BE2C (cell line): Measurements from ENCODE around the gene ZSWIM5.
"Not testable (repeated sequence)": the region's sequence is repeated elsewhere in the genome, so short reads cannot be mapped to it uniquely, and the experiment has no call there.

Experiments used
- DNase-seq: peaks from one replicate; pipeline ENCODE4 v3.0.0-alpha.2; 2020
- H3K27me3 ChIP-seq: fragments of 250-450 bp; sonication (Bioruptor Pico); 2 replicates; pipeline ENCODE4 v1.5.1; 2020; ENCODE audit warnings: mild to moderate bottlenecking
- H3K36me3 ChIP-seq: fragments of 250-450 bp; sonication (Bioruptor Pico); 2 replicates; pipeline ENCODE4 v1.5.1; 2020; ENCODE audit warnings: mild to moderate bottlenecking
- H3K4me1 ChIP-seq: fragments of 250-450 bp; sonication (Bioruptor Pico); 2 replicates; pipeline ENCODE4 v1.5.1; 2020
- H3K4me3 ChIP-seq: 2 replicates; pipeline ENCODE4 v1.5.1; 2011; ENCODE audit warnings: low read depth, low read length
- H3K9me3 ChIP-seq: fragments of 250-450 bp; sonication (Bioruptor Pico); 2 replicates; pipeline ENCODE4 v1.5.1; 2020
- CTCF ChIP-seq: IDR thresholded peaks from 2 replicates; pipeline ENCODE4 v1.5.1; 2012; ENCODE audit warnings: mild to moderate bottlenecking, low read depth, low read length

Gene ZSWIM5

GRCh38 chr1:45196863-45197262, 9.5 kb downstream of the ZSWIM5 start:
- Histone ChIP-seq H3K36me3 (no peaks in the 10 kb centered on the region), H3K27me3 (no peaks in the 10 kb centered on the region), H3K9me3 (no peaks in the 10 kb centered on the region), H3K4me1 (no peaks in the 10 kb centered on the region), H3K4me3 (no peak overlapping the region)
- no peak for DNase-seq
- no peak for TF ChIP-seq CTCF

DNA sequence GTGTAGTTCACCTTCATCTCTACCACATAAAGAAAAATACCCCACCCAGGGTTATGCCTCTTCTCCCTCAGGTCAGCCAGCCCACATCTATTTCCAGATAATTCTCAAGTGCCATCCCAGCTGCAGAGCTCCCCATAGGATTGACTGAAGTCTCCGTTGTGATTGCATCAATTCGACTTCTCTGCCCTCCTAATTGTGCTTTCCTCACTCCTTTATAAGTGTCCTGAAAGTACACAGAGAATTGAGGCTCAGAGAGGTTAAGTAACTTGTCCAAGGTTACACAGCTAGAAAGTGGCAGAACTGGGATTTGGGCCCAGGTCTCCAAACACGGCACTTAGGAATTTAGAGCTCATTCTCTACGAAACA, 15.0 kb downstream of the ZSWIM5 start:
- Histone ChIP-seq H3K27me3 (no peaks in the 10 kb centered on the region), H3K4me3 (no peak overlapping the region), H3K4me1 (no peaks in the 10 kb centered on the region), H3K36me3 (no peaks in the 10 kb centered on the region), H3K9me3 (no peaks in the 10 kb centered on the region)
- TF ChIP-seq CTCF: no peak
- DNase-seq: no peak

GRCh38 chr1:45187725-45188124, 18.7 kb downstream of the ZSWIM5 start:
- DNase-seq: no peak
- H3K9me3 ChIP-seq: no peaks in the 10 kb centered on the region
- TF ChIP-seq CTCF: no peak
- H3K4me1 ChIP-seq: no peaks in the 10 kb centered on the region
- no peaks in the 10 kb centered on the region for H3K36me3 ChIP-seq
- H3K4me3 ChIP-seq: no peak overlapping the region
- H3K27me3 ChIP-seq: no peaks in the 10 kb centered on the region

DNA sequence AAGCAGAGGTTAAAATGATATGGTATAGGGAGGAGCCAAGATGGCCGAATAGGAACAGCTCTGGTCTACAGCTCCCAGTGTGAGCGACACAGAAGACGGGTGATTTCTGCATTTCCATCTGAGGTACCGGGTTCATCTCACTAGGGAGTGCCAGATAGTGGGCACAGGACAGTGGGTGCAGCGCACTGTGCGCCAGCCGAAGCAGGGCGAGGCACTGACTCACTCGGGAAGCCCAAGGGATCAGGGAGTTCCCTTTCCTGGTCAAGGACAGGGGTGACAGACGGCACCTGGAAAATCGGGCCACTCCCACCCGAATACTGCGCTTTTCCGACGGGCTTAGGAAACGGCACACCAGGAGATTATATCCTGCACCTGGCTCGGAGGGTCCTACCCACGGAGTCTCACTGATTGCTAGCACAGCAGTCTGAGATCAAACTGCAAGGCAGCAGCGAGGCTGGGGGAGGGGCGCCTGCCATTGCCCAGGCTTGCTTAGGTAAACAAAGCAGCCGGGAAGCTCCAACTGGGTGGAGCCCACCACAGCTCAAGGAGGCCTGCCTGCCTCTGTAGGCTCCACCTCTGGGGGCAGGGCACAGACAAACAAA, 26.4 kb downstream of the ZSWIM5 start:
- not testable (repeated sequence) for H3K4me3 ChIP-seq, H3K27me3 ChIP-seq, DNase-seq, H3K36me3 ChIP-seq, H3K9me3 ChIP-seq, H3K4me1 ChIP-seq

- Histone ChIP-seq H3K9me3 (no peaks in the 10 kb centered on the region), H3K4me1 (no peaks in the 10 kb centered on the region), H3K27me3 (no peaks in the 10 kb centered on the region), H3K36me3 (no peaks in the 10 kb centered on the region), H3K4me3 (no peak overlapping the region)
- no peak for DNase-seq
- no peak for TF ChIP-seq CTCF
Measured at GRCh38 chr1:45177452-45177851, 29.0 kb downstream of the ZSWIM5 start.

- no peak for DNase-seq
- H3K36me3 ChIP-seq: no peaks in the 10 kb centered on the region
- H3K9me3 ChIP-seq: no peaks in the 10 kb centered on the region
- H3K4me1 ChIP-seq: no peaks in the 10 kb centered on the region
- TF ChIP-seq CTCF: no peak
- H3K27me3 ChIP-seq: no peaks in the 10 kb centered on the region
- no peak overlapping the region for H3K4me3 ChIP-seq
Measured at GRCh38 chr1:45172764-45173163, 33.6 kb downstream of the ZSWIM5 start.

DNA sequence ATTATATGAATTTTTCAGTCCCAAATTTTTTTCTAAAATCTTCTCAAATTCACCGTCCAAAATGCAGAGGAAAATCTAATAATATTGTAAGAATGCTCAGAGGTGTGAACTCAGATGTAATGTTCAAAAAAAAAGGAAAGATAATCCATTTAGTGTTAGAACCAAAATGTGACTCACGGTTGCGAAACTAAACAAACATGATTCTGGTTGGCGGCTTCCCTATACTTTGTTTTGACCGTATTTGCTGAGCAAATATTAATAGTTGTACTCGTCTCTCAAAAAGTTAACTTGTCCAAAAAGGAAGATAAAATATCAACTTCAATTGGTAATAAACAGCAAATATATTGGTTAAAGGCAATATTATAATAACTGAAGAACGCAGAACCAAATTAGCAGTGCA, 34.4 kb downstream of the ZSWIM5 start:
- no peak for DNase-seq
- no peaks in the 10 kb centered on the region for H3K9me3 ChIP-seq
- no peak overlapping the region for H3K4me3 ChIP-seq
- H3K27me3 ChIP-seq: no peaks in the 10 kb centered on the region
- no peaks in the 10 kb centered on the region for H3K4me1 ChIP-seq
- no peaks in the 10 kb centered on the region for H3K36me3 ChIP-seq
- TF ChIP-seq CTCF: no peak
